WERI-Rb-1 (cell line): Measurements from ENCODE around the gene TLR9.

Experiments used
- DNase-seq: peaks from one replicate; pipeline ENCODE4 v3.0.0-alpha.2; 2020
- H3K27ac ChIP-seq: fragments of 250-450 bp; sonication (Bioruptor Pico); 2 replicates; pipeline ENCODE4 v1.5.1; 2020; ENCODE audit warnings: mild to moderate bottlenecking, moderate library complexity
- H3K27me3 ChIP-seq: fragments of 250-450 bp; sonication (Bioruptor Pico); 2 replicates; pipeline ENCODE4 v1.5.1; 2021; ENCODE audit warnings: mild to moderate bottlenecking, low read depth, moderate library complexity; ENCODE audit not compliant: insufficient read depth, severe bottlenecking
- H3K36me3 ChIP-seq: fragments of 250-450 bp; sonication (Bioruptor Pico); 2 replicates; pipeline ENCODE4 v1.5.1; 2020; ENCODE audit warnings: mild to moderate bottlenecking, moderate library complexity
- H3K4me3 ChIP-seq: 2 replicates; pipeline ENCODE4 v1.5.1; 2011; ENCODE audit warnings: low read depth, mild to moderate bottlenecking, control low read depth, low read length
- H3K9me3 ChIP-seq: fragments of 250-450 bp; sonication (Bioruptor Pico); 2 replicates; pipeline ENCODE4 v1.5.1; 2021; ENCODE audit warnings: mild to moderate bottlenecking, moderate library complexity; ENCODE audit not compliant: severe bottlenecking
- TF ChIP-seq, protein P1 (sequence below): IDR thresholded peaks from 2 replicates; pipeline ENCODE4 v1.5.1; 2011; ENCODE audit warnings: low read depth, mild to moderate bottlenecking, control low read depth, inconsistent platforms, low read length

TLR9 gene

GRCh38 chr3:52256622-52257021 is 31.2 kb upstream of the TLR9 start:
- no peak overlapping the region for H3K27ac ChIP-seq
- H3K9me3 ChIP-seq: no peaks in the 10 kb centered on the region
- H3K27me3 ChIP-seq: no peaks in the 10 kb centered on the region
- peaks cover 53% of the 10 kb centered on the region for H3K36me3 ChIP-seq
- TF ChIP-seq, protein P1, sequence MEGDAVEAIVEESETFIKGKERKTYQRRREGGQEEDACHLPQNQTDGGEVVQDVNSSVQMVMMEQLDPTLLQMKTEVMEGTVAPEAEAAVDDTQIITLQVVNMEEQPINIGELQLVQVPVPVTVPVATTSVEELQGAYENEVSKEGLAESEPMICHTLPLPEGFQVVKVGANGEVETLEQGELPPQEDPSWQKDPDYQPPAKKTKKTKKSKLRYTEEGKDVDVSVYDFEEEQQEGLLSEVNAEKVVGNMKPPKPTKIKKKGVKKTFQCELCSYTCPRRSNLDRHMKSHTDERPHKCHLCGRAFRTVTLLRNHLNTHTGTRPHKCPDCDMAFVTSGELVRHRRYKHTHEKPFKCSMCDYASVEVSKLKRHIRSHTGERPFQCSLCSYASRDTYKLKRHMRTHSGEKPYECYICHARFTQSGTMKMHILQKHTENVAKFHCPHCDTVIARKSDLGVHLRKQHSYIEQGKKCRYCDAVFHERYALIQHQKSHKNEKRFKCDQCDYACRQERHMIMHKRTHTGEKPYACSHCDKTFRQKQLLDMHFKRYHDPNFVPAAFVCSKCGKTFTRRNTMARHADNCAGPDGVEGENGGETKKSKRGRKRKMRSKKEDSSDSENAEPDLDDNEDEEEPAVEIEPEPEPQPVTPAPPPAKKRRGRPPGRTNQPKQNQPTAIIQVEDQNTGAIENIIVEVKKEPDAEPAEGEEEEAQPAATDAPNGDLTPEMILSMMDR: no peak
- H3K4me3 ChIP-seq: no peak overlapping the region
- DNase-seq: no peak

- H3K36me3 ChIP-seq: peaks cover 48% of the 10 kb centered on the region
- H3K27me3 ChIP-seq: no peaks in the 10 kb centered on the region
- H3K27ac ChIP-seq: no peak overlapping the region
Measured at GRCh38 chr3:52256159-52256558, 30.7 kb upstream of the TLR9 start.

DNA sequence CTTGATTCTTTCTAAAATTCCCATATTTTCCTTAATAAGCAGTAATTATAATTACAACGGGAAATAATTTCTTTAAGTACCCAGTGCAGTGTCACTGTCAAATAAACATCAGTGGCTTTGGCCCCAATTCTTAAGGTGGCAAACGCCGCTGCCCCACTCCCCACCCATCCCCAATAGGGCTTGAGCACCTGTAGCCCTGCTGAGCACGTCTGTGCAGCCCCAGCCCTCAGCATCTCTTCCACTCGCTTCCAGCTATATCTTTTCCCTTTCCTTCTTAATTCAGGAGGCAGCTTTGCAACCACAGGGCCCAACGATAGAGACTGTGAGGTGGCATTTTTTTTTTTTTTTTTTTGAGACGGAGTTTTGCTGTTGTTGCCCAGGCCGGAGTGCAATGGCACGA is 29.2 kb upstream of the TLR9 start:
- no peak overlapping the region for H3K27ac ChIP-seq
- peaks cover 33% of the 10 kb centered on the region for H3K36me3 ChIP-seq
- no peak for DNase-seq
- TF ChIP-seq, protein P1: no peak
- no peak overlapping the region for H3K4me3 ChIP-seq
- H3K27me3 ChIP-seq: no peaks in the 10 kb centered on the region
- H3K9me3 ChIP-seq: no peaks in the 10 kb centered on the region

More at GRCh38 chr3:52256159-52256558, 30.7 kb upstream of the TLR9 start:
- Histone ChIP-seq H3K9me3 (no peaks in the 10 kb centered on the region), H3K4me3 (no peak overlapping the region)
- DNase-seq: no peak
- TF ChIP-seq, protein P1: no peak

- Histone ChIP-seq H3K4me3 (no peak overlapping the region), H3K36me3 (peaks cover 23% of the 10 kb centered on the region), H3K27me3 (no peaks in the 10 kb centered on the region), H3K27ac (no peak overlapping the region), H3K9me3 (no peaks in the 10 kb centered on the region)
- DNase-seq: no peak
- TF ChIP-seq, protein P1: no peak
Measured at GRCh38 chr3:52253314-52254304, 28.2 kb upstream of the TLR9 start.

DNA sequence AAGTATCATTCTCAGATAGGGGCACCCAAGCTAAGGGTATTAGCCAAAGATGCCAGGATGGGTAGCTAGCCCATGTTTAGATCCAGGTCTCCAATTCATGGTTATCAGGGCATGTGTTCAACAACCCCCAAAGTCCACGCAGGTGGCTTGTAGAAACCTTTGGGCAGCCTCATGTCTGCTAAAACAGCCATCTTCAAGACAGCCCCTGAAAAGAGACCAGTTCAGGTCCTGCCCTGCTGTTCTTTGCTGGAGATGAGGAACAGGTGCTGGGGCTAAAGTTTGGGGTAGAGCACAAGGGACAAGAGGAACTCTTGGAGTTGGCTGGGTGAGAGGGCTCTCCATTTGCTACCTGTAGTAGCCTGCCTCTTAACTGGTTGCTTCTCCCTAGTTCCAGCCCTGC is 24.7 kb upstream of the TLR9 start:
- Histone ChIP-seq H3K9me3 (no peaks in the 10 kb centered on the region), H3K36me3 (peaks cover 9% of the 10 kb centered on the region), H3K27ac (no peak overlapping the region), H3K27me3 (no peaks in the 10 kb centered on the region), H3K4me3 (no peak overlapping the region)
- TF ChIP-seq, protein P1: no peak
- DNase-seq: no peak
